MM.1S (cell line): ENCODE results near the gene METTL21A.

Source experiments
- CTCF ChIP-seq: fragments of 300-600 bp; sonication (generic); IDR thresholded peaks from 2 replicates; pipeline ENCODE4 v1.5.1; 2016; ENCODE audit warnings: antibody characterized with exemption, low read length, mixed read lengths
- EZH2 ChIP-seq: fragments of 300-600 bp; sonication (generic); optimal IDR thresholded peaks from 2 replicates; pipeline ENCODE3; 2017; ENCODE audit warnings: low read depth, mild to moderate bottlenecking, antibody characterized with exemption, low read length, mixed read lengths
- EZH2phosphoT487 ChIP-seq: fragments of 300-600 bp; sonication (generic); IDR thresholded peaks from 2 replicates; pipeline ENCODE4 v1.6.1; 2018; ENCODE audit warnings: antibody characterized with exemption, low read length

GRCh38 chr2:207624185-207625013 lies 795 bp downstream of the METTL21A start:
- TF ChIP-seq EZH2 (no peak), CTCF (no peak), EZH2phosphoT487 (no peak)
